Type B pancreatic cell (in vitro differentiated cells): Measurements from ENCODE around the gene PCDHA6. TPM values are rescaled to one million over a fixed set of nuclear protein-coding genes. Genes with fewer than 3 reads are reported as not detected.
"Not testable (repeated sequence)": the region's sequence is repeated elsewhere in the genome, so short reads cannot be mapped to it uniquely, and the experiment has no call there.

Experiments
- DNase-seq: peaks from one replicate; pipeline ENCODE4 v3.0.0; 2021; ENCODE audit warnings: mixed read lengths; ENCODE audit not compliant: unreplicated experiment; ENCODE audit errors: extremely low spot score
- H3K27ac Mint-ChIP-seq: 2 replicates; pipeline ENCODE4 v1.8.0; 2021; ENCODE audit warnings: mild to moderate bottlenecking, mixed read lengths
- H3K27me3 Mint-ChIP-seq: 2 replicates; pipeline ENCODE4 v1.8.0; 2021; ENCODE audit warnings: mixed read lengths
- H3K36me3 Mint-ChIP-seq: 2 replicates; pipeline ENCODE4 v1.8.0; 2021; ENCODE audit warnings: mixed read lengths
- H3K4me1 Mint-ChIP-seq: one replicate; pipeline ENCODE4 v1.8.0; 2021; ENCODE audit warnings: mixed read lengths; ENCODE audit not compliant: unreplicated experiment
- H3K4me3 Mint-ChIP-seq: 2 replicates; pipeline ENCODE4 v1.8.0; 2021; ENCODE audit warnings: mild to moderate bottlenecking, mixed read lengths
- H3K9me3 Mint-ChIP-seq: 2 replicates; pipeline ENCODE4 v1.8.0; 2021; ENCODE audit warnings: mixed read lengths
- CTCF ChIP-seq: fragments of 200-600 bp; sonication (generic); conservative IDR thresholded peaks from 2 replicates; pipeline ENCODE4 v1.5.0; 2021; ENCODE audit warnings: antibody characterized with exemption, mild to moderate bottlenecking
- total RNA-seq: library from RNA; stranded (reverse); gene quantifications from 2 replicates; pipeline ENCODE4 v1.2.1, GENCODE V29; 2021; ENCODE audit warnings: low replicate concordance

PCDHA6 gene
- total RNA-seq, 1 donor from 2014 or later = 9.6 TPM

DNA sequence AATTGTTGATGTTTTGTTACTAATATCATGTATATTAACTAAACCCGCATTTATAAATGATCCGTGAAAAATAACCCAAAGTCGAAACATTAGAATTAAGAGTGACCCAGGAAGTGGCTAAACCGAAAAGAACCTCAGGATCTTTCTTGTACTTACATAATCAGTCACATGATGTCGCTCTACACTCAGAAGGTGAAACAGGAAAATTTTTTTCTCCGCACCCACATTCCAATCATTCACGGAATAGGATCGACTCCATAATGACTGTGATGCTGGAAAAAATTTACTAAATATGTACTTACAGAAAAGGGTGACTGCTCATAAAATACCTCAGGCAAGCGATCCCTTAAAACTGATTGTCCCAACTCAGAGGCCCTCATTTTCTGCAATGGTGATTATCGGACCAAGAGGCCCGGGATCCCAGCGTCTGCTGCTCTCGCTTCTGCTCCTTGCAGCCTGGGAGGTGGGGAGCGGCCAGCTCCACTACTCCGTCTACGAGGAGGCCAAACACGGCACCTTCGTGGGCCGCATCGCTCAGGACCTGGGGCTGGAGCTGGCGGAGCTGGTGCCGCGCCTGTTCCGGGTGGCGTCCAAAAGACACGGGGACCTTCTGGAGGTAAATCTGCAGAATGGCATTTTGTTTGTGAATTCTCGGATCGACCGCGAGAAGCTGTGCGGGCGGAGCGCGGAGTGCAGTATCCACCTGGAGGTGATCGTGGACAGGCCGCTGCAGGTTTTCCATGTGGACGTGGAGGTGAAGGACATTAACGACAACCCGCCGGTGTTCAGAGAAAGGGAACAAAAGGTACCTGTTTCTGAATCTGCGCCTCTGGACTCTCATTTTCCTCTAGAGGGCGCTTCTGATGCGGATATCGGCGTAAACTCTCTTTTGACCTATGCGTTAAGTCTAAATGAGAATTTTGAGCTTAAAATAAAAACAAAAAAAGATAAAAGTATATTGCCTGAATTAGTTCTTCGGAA is 47.6 kb downstream of the PCDHA6 start, which contains the start of gene PCDHA12:
PCDHA12 (plus strand) TSS at position 224 of the 981 bp plus-strand sequence; CDS start at position 389, 165 bp downstream.
- peak within 1 kb of the TSS; percentile 95 for H3K4me3 Mint-ChIP-seq
- no peaks in the 10 kb centered on the region for H3K4me1 Mint-ChIP-seq
- peaks cover 16% of the 10 kb centered on the region for H3K9me3 Mint-ChIP-seq
- no peaks in the 10 kb centered on the region for H3K27me3 Mint-ChIP-seq
- TF ChIP-seq CTCF = peak; percentile 72
- peak within 1 kb of the TSS; percentile 99 for H3K27ac Mint-ChIP-seq
- H3K36me3 Mint-ChIP-seq = peaks cover 44% of the 10 kb centered on the region
- no peak for DNase-seq

DNA sequence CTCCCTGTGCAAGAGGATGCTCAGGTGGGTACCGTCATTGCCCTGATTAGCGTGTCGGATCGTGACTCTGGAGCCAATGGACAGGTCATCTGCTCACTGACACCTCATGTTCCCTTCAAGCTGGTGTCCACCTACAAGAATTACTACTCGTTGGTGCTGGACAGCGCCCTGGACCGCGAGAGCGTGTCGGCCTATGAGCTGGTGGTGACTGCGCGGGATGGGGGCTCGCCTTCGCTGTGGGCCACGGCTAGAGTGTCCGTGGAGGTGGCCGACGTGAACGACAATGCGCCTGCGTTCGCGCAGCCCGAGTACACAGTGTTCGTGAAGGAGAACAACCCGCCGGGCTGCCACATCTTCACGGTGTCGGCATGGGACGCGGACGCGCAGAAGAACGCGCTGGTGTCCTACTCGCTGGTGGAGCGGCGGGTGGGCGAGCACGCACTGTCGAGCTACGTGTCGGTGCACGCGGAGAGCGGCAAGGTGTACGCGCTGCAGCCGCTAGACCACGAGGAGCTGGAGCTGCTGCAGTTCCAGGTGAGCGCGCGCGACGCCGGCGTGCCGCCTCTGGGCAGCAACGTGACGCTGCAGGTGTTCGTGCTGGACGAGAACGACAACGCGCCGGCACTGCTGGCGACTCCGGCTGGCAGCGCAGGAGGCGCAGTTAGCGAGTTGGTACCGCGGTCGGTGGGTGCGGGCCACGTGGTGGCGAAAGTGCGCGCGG is 48.9 kb downstream of the PCDHA6 start:
- Mint-ChIP-seq H3K4me3 (peak overlapping the region; percentile 95), H3K27ac (peak overlapping the region; percentile 99), H3K36me3 (peaks cover 55% of the 10 kb centered on the region), H3K9me3 (peaks cover 24% of the 10 kb centered on the region)
- not testable (repeated sequence) for H3K27me3 Mint-ChIP-seq, H3K4me1 Mint-ChIP-seq, DNase-seq

DNA sequence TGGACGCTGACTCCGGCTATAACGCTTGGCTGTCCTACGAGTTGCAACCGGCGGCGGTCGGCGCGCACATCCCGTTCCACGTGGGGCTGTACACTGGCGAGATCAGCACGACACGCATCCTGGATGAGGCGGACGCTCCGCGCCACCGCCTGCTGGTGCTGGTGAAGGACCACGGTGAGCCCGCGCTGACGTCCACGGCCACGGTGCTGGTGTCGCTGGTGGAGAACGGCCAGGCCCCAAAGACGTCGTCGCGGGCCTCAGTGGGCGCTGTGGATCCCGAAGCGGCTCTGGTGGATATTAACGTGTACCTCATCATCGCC is 49.5 kb downstream of the PCDHA6 start:
- no peak overlapping the region for H3K27ac Mint-ChIP-seq

More for the DNA sequence above, 49.5 kb downstream of the PCDHA6 start:
- Mint-ChIP-seq H3K9me3 (peaks cover 23% of the 10 kb centered on the region), H3K4me3 (no peak overlapping the region), H3K4me1 (no peaks in the 10 kb centered on the region), H3K27me3 (no peaks in the 10 kb centered on the region), H3K36me3 (peaks cover 53% of the 10 kb centered on the region)
- no peak for TF ChIP-seq CTCF
- peak; percentile 72 for DNase-seq

Other genes starting within 250 kb of the PCDHA6 start
- gene CD14, start 194.8 kb upstream of the PCDHA6 start, total RNA-seq = 0.17 TPM in 1 of 2 replicates, not detected in the other
- gene TMCO6, start 188.5 kb upstream of the PCDHA6 start, total RNA-seq = 26.2 and 29.4 TPM in 2 replicates
- 65.0 and 66.4 TPM in 2 replicates for gene NDUFA2, start 180.3 kb upstream of the PCDHA6 start, total RNA-seq
- 81.9 and 100 TPM in 2 replicates for gene IK, start 180.1 kb upstream of the PCDHA6 start, total RNA-seq
- 29.4 and 32.4 TPM in 2 replicates for gene WDR55, start 163.1 kb upstream of the PCDHA6 start, total RNA-seq
- 1.6 and 2.6 TPM in 2 replicates for gene DND1, start 154.4 kb upstream of the PCDHA6 start, total RNA-seq
- gene HARS1, start 136.6 kb upstream of the PCDHA6 start, total RNA-seq = 55.3 and 67.7 TPM in 2 replicates
- gene HARS2, start 136.5 kb upstream of the PCDHA6 start, total RNA-seq = 35.3 and 39.3 TPM in 2 replicates
- gene ZMAT2, start 127.5 kb upstream of the PCDHA6 start, total RNA-seq = 57.4 and 59.0 TPM in 2 replicates
- 0.45 TPM in 1 of 2 replicates, not detected in the other for gene PCDHA1, start 41.8 kb upstream of the PCDHA6 start, total RNA-seq
- 1.0 and 3.3 TPM in 2 replicates for gene PCDHA2, start 33.1 kb upstream of the PCDHA6 start, total RNA-seq
- gene PCDHA3, start 26.9 kb upstream of the PCDHA6 start, total RNA-seq = 0.24 and 2.6 TPM in 2 replicates
- 10.7 and 17.7 TPM in 2 replicates for gene PCDHA4, start 20.9 kb upstream of the PCDHA6 start, total RNA-seq
- 0.97 and 2.1 TPM in 2 replicates for gene PCDHA5, start 6.3 kb upstream of the PCDHA6 start, total RNA-seq
- 2.5 and 6.9 TPM in 2 replicates for gene PCDHA7, start 6.3 kb downstream of the PCDHA6 start, total RNA-seq
- 2.9 TPM in 2 replicates for gene PCDHA8, start 13.2 kb downstream of the PCDHA6 start, total RNA-seq
- gene PCDHA9, start 20.4 kb downstream of the PCDHA6 start, total RNA-seq = 1.5 and 2.5 TPM in 2 replicates
- gene PCDHA10, start 27.9 kb downstream of the PCDHA6 start, total RNA-seq = 9.9 and 20.3 TPM in 2 replicates
- gene PCDHA11, start 41.0 kb downstream of the PCDHA6 start, total RNA-seq = 5.2 and 8.1 TPM in 2 replicates
- gene PCDHA12, start 47.3 kb downstream of the PCDHA6 start, total RNA-seq = 10.2 and 27.3 TPM in 2 replicates
- 2.6 and 5.1 TPM in 2 replicates for gene PCDHA13, start 54.2 kb downstream of the PCDHA6 start, total RNA-seq
- gene PCDHAC1, start 98.3 kb downstream of the PCDHA6 start, total RNA-seq = 6.7 and 9.2 TPM in 2 replicates
- 2.7 and 3.5 TPM in 2 replicates for gene PCDHAC2, start 138.5 kb downstream of the PCDHA6 start, total RNA-seq
- 0.05 and 0.24 TPM in 2 replicates for gene PCDHB1, start 223.4 kb downstream of the PCDHA6 start, total RNA-seq